Measurements from ENCODE around the gene SMG7.

- TF ChIP-seq, protein P1, sequence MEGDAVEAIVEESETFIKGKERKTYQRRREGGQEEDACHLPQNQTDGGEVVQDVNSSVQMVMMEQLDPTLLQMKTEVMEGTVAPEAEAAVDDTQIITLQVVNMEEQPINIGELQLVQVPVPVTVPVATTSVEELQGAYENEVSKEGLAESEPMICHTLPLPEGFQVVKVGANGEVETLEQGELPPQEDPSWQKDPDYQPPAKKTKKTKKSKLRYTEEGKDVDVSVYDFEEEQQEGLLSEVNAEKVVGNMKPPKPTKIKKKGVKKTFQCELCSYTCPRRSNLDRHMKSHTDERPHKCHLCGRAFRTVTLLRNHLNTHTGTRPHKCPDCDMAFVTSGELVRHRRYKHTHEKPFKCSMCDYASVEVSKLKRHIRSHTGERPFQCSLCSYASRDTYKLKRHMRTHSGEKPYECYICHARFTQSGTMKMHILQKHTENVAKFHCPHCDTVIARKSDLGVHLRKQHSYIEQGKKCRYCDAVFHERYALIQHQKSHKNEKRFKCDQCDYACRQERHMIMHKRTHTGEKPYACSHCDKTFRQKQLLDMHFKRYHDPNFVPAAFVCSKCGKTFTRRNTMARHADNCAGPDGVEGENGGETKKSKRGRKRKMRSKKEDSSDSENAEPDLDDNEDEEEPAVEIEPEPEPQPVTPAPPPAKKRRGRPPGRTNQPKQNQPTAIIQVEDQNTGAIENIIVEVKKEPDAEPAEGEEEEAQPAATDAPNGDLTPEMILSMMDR (IDR thresholded peaks at IDR 0.05), result no peak
- no peak for TF ChIP-seq POLR2A (IDR thresholded peaks at IDR 0.05)
These were observed 28.8 kb upstream of the SMG7 start for GRCh38 chr1:183443466-183443865.

Measured in adrenal gland (tissue), 5 donors.